Mononuclear cell (primary cell): ENCODE data around the gene ORC6. TPM values are rescaled to one million over a fixed set of nuclear protein-coding genes. Genes with fewer than 3 reads are reported as not detected.
A peak's percentile ranks its signal among the peaks of the same experiment; 100 is the strongest.

Experiments used
- H3K27me3 ChIP-seq: 2 replicates; pipeline ENCODE4 v1.6.0; 2011; ENCODE audit warnings: low read length, control low read depth; ENCODE audit not compliant: insufficient read depth
- H3K4me1 ChIP-seq: 2 replicates; pipeline ENCODE4 v1.5.1; 2011; ENCODE audit warnings: mild to moderate bottlenecking, low read length, control low read depth; ENCODE audit not compliant: insufficient read depth
- H3K4me3 ChIP-seq: 2 replicates; pipeline ENCODE4 v1.5.1; 2011; ENCODE audit warnings: mild to moderate bottlenecking, low read length, moderate library complexity
- H3K9me3 ChIP-seq: 2 replicates; pipeline ENCODE4 v1.5.1; 2011; ENCODE audit warnings: low read depth, mild to moderate bottlenecking, control low read depth, low read length
- total RNA-seq: library from RNA; depleted of rRNA; stranded (reverse); fragments of >200 nt; gene quantifications from one replicate; pipeline ENCODE4 v1.2.3, GENCODE V29; 2012

ORC6 gene
- total RNA-seq, 1 donor = 2.4 TPM

DNA sequence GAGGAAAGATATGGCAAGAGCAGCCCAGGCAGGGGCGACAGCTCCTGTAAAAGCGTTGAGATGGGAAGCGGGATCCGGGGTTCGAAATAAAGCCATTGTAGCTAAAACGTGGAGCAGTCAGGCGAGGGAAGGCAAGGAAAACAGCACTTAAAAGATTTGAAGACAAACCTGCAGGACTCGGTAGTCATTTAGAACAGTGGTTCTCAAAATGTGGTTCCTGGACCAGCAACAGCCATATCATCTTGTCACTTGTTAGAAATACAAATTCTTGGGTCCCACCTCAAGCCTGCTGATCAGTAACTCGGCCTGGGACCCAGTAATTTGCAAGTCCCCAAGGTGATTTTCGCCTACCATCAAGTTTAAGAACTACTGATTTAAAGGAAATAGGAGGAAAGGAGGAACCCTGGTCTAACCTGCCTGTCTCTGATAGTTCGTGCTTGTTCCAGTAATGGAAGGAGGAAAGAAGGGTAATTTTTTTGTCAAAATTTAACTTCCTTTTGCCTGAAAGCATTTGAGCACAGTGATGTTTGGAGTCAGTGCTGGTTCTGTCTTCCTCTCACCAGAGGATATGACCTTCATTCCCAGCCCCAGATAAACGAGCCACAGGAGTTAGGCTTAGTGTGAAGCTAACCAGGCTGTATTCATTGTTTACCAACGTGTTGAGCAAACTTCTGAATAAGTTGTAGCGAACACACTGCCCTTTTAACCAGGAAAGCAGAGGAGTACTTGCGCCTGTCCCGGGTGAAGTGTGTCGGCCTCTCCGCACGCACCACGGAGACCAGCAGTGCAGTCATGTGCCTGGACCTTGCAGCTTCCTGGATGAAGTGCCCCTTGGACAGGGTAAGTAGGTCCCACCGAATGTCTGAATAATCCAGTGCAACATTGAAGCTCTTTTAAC lies 1.1 kb downstream of the ORC6 start:
- Histone ChIP-seq H3K9me3 (no peaks in the 10 kb centered on the region), H3K4me1 (peaks cover 32% of the 10 kb centered on the region), H3K4me3 (peak overlapping the region; percentile 90), H3K27me3 (no peaks in the 10 kb centered on the region)

GRCh38 chr16:46691726-46692125 lies 2.3 kb downstream of the ORC6 start:
- Histone ChIP-seq H3K27me3 (no peaks in the 10 kb centered on the region), H3K4me3 (no peak overlapping the region)

DNA sequence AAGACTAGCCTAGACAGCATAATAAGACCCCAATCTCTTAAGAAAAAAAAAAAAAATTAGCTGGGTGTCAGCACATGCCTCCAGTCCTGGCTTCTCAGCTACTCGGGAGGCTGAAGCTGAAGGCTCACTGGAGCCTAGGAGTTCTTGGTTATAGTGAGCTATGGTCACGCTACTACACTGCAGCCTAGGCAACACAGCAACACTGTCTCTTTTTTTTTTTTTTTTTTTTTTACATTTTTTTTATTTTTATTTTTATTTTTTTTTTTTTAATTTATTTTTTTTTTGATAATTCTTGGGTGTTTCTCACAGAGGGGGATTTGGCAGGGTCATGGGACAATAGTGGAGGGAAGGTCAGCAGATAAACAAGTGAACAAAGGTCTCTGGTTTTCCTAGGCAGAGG lies 4.1 kb downstream of the ORC6 start:
- Histone ChIP-seq H3K9me3 (no peaks in the 10 kb centered on the region), H3K27me3 (no peaks in the 10 kb centered on the region), H3K4me3 (no peak overlapping the region), H3K4me1 (peaks cover 22% of the 10 kb centered on the region)

More at GRCh38 chr16:46691726-46692125, 2.3 kb downstream of the ORC6 start:
- peaks cover 31% of the 10 kb centered on the region for H3K4me1 ChIP-seq
- no peaks in the 10 kb centered on the region for H3K9me3 ChIP-seq

DNA sequence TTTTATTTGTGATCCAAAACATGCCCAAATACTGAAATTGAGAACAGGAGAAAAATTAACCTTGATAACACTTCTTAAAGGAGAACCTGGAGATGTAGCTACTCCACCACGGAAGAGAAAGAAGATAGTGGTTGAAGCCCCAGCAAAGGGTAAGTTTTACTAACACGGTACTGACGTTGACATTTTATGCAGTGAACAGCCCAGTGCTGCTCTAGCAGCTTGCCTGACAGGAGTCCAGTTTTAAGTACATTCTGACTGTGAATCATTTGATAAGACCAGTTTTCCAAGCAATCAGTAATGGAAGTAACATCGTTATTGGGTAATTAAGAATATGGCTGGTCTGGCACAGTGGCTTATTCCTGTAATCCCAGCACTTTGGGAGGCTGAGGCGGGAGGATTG lies 6.5 kb downstream of the ORC6 start:
- peaks cover 10% of the 10 kb centered on the region for H3K4me1 ChIP-seq
- no peak overlapping the region for H3K4me3 ChIP-seq
- no peaks in the 10 kb centered on the region for H3K9me3 ChIP-seq
- H3K27me3 ChIP-seq = no peaks in the 10 kb centered on the region

GRCh38 chr16:46696957-46697356 lies 7.5 kb downstream of the ORC6 start:
- Histone ChIP-seq H3K4me3 (no peak overlapping the region), H3K4me1 (peaks cover under 1% of the 10 kb centered on the region), H3K27me3 (no peaks in the 10 kb centered on the region), H3K9me3 (no peaks in the 10 kb centered on the region)

- Histone ChIP-seq H3K27me3 (no peaks in the 10 kb centered on the region), H3K9me3 (no peaks in the 10 kb centered on the region), H3K4me1 (no peaks in the 10 kb centered on the region), H3K4me3 (no peak overlapping the region)
These were observed 10.6 kb downstream of the ORC6 start for GRCh38 chr16:46700048-46700447.

GRCh38 chr16:46701615-46702014 lies 12.2 kb downstream of the ORC6 start:
- Histone ChIP-seq H3K4me3 (no peak overlapping the region), H3K9me3 (no peaks in the 10 kb centered on the region), H3K4me1 (no peaks in the 10 kb centered on the region), H3K27me3 (no peaks in the 10 kb centered on the region)

GRCh38 chr16:46702030-46702429 lies 12.6 kb downstream of the ORC6 start:
- H3K4me1 ChIP-seq = no peaks in the 10 kb centered on the region
- H3K4me3 ChIP-seq = no peak overlapping the region
- H3K27me3 ChIP-seq = no peaks in the 10 kb centered on the region
- no peaks in the 10 kb centered on the region for H3K9me3 ChIP-seq

GRCh38 chr16:46706642-46707041 lies 17.2 kb downstream of the ORC6 start:
- Histone ChIP-seq H3K27me3 (no peaks in the 10 kb centered on the region), H3K4me3 (no peak overlapping the region), H3K9me3 (no peaks in the 10 kb centered on the region), H3K4me1 (peaks cover 24% of the 10 kb centered on the region)

DNA sequence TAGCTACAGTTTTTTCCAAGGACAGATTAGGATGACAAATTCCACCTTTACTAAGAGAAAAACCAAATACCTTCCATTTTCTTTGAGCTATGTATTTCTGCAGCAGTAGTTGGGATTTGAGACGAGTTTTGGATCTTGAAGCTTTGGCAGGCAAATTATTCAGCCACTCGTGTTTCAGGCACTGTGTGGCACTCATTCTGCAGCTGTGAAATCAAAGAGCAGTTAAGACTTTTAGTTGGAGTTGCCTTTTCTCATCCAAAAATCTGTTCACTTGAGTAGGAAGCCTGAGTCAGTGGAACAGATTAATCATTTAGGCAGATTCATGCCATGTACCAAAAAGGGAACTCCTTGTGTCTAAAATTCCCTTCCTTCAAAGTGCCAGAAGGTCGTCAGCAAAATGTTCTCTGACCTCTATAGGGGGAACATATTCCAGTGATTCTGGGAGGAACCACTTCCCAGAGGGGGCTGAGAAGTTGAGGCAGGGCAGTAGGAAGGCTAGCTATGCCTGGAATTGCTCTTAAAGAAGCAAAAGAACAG lies 20.1 kb downstream of the ORC6 start:
- Histone ChIP-seq H3K9me3 (no peaks in the 10 kb centered on the region), H3K27me3 (no peaks in the 10 kb centered on the region), H3K4me3 (no peak overlapping the region), H3K4me1 (peaks cover 48% of the 10 kb centered on the region)

DNA sequence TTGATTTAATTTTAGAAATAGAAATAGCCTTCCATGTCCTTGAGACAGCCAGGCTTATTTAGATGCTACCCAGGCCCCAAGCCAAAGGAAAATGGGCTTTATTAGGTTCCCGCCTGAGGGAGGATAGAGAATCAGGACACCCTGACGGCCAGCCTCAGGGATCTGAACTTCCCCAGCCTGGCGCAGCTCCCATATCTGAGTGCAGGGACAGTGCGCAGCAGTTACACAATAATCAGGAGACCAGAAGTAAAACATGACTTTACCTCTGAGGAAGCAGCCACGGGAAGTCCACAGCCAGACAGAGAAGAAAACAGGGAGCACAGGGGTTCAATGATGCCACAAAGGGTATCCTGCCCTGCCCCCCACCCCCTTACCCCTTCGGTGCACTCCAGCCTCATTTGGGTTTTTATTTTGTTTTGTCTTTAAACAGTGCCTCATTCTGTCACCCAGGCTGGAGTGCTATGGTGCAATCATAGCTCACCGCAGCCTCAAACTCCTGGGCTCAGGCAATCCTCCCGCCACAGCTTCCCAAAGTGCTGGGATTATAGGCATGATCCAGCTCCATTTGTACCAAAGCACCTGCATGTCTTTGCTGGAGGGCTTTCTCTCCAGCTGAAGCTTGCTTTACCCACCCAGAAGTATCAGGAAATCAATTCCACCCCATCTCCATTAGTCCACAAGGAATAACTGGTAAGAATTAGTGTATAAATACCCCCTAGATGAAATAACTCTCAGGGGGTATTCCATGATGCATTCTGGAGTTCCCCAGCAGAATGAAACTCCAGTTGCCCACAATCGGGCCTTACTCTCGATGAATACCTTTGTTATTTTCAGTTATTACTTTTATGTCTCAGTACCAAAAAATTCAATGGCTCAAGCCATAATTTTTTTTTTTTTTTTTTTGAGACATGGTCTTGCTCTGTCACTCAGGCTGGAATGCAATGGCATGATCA lies 21.9 kb downstream of the ORC6 start:
- H3K4me3 ChIP-seq = no peak overlapping the region

DNA sequence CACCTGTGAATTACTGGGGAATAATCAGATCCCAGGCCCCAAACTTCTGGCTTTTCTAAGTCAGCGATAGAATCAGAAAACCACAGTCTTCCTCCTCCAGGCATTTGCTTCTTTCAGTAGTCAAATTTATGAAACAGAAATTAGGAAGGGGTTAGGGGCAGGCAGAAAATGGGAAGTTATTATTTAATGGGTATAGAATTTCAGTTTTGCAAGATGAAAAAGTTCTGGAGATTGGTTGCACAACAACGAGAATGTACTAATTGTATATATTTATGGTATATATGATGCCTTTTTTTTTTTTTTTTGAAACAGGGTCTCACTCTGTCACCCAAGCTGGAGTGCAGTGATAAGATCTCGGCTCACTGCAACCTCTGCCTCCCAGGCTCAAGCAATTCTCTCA lies 23.5 kb downstream of the ORC6 start:
- H3K4me3 ChIP-seq = no peak overlapping the region
- no peaks in the 10 kb centered on the region for H3K9me3 ChIP-seq
- peaks cover 48% of the 10 kb centered on the region for H3K4me1 ChIP-seq
- H3K27me3 ChIP-seq = no peaks in the 10 kb centered on the region

More for the DNA sequence above, 21.9 kb downstream of the ORC6 start:
- no peaks in the 10 kb centered on the region for H3K9me3 ChIP-seq
- H3K27me3 ChIP-seq = no peaks in the 10 kb centered on the region
- peaks cover 48% of the 10 kb centered on the region for H3K4me1 ChIP-seq

DNA sequence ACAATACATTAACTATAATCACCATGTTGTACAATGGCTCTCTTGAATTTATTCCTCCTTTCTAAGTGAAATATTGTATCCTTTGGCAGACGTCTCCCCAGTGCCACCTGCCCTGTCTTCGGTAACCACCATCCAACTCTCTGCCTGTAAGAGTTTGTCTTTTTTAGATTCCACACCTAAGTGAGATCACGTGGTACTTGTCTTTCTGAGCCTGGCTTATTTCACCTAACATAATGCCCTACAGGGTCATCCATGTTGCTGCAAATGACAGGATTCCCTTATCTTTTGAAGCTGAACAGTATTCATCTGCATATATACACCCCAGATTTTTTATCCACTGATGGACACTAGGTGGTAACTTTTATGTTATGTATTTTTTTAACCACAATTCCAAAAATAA lies 24.2 kb downstream of the ORC6 start:
- H3K27me3 ChIP-seq = no peaks in the 10 kb centered on the region
- H3K9me3 ChIP-seq = no peaks in the 10 kb centered on the region
- H3K4me1 ChIP-seq = peaks cover 48% of the 10 kb centered on the region
- H3K4me3 ChIP-seq = no peak overlapping the region

GRCh38 chr16:46714797-46715591 lies 25.5 kb downstream of the ORC6 start:
- no peaks in the 10 kb centered on the region for H3K9me3 ChIP-seq
- H3K4me3 ChIP-seq = no peak overlapping the region
- no peaks in the 10 kb centered on the region for H3K27me3 ChIP-seq
- H3K4me1 ChIP-seq = peaks cover 38% of the 10 kb centered on the region
